K562 (cell line): ENCODE data around the gene BCAS1. TPM values are rescaled to one million over a fixed set of nuclear protein-coding genes. Genes with fewer than 3 reads are reported as not detected.

Source experiments
- ATAC-seq: fragments of 200-7000 bp; cut with Tn5 transposase; 3 replicates; pipeline ENCODE4 v1.9.1; 2020; ENCODE audit warnings: moderate library complexity
- BruUV-seq: library from RNA; stranded (reverse); fragments of 400-500 nt; replicated peaks from 2 replicates; lab custom pipeline; 2021; lab: Mats Ljungman, UMichigan
- CTCF ChIA-PET: fragments of 300-600 bp; formaldehyde crosslinking; extraction: SDS; loops from one replicate; lab custom pipeline; 2021; ENCODE audit warnings: low intra/inter-chr PET ratio; lab: Yijun Ruan, JAX
- POLR2A ChIA-PET: fragments of 300-600, 350-650 bp; sonication (Branson Sonifier 250); formaldehyde crosslinking; extraction: SDS; loops from one replicate; lab custom pipeline; 2021; ENCODE audit warnings: antibody characterized with exemption, inconsistent platforms; lab: Yijun Ruan, JAX
- DNase-seq, 4 experiments: peaks; one replicate each; pipeline versions ENCODE4 v3.0.0 to v3.0.0-alpha.2; 2011 to 2018; ENCODE audit warnings: low spot score in 3 of 4, mixed read lengths in 3 of 4; ENCODE audit errors: extremely low read depth in 1 of 4
- FAIRE-seq: peaks from 2 replicates; lab custom pipeline; 2011; peaks lifted over from hg19 to GRCh38; lab: Jason Lieb, UNC
- H2AFZ ChIP-seq: 2 replicates; pipeline ENCODE4 v1.6.0; 2011; ENCODE audit warnings: low read depth, low read length, control low read depth, inconsistent platforms
- H3K27ac ChIP-seq: fragments of 200-600 bp; 3 replicates; pipeline ENCODE4 v1.8.0; 2011; ENCODE audit warnings: low read depth, mild to moderate bottlenecking, control low read depth, inconsistent platforms, low read length, moderate library complexity, mixed read lengths; ENCODE audit errors: extremely low read depth
- H3K27me3 ChIP-seq, 2 experiments: fragments of 300-600 bp in 1 of 2; 2 replicates in 1 of 2; 3 replicates in 1 of 2; pipeline versions ENCODE4 v1.6.0 to v1.8.0; 2011; ENCODE audit warnings: inconsistent platforms in 2 of 2, low read length in 2 of 2, mild to moderate bottlenecking in 1 of 2, mixed read lengths in 1 of 2, moderate library complexity in 1 of 2; ENCODE audit not compliant: control insufficient read depth in 2 of 2, insufficient read depth in 2 of 2
- H3K36me3 ChIP-seq: fragments of 300-600 bp; 3 replicates; pipeline ENCODE4 v1.8.0; 2011; ENCODE audit warnings: mild to moderate bottlenecking, low read length, inconsistent platforms; ENCODE audit not compliant: control insufficient read depth, insufficient read depth
- H3K4me1 ChIP-seq, 2 experiments: fragments of 200-600 bp in 1 of 2; replicated peaks in 1 of 2; 2 replicates in 1 of 2; 3 replicates in 1 of 2; pipeline versions ENCODE4 v1.5.1 to v1.8.0; 2011; ENCODE audit warnings: inconsistent platforms in 2 of 2, low read length in 2 of 2, mild to moderate bottlenecking in 1 of 2, mixed read lengths in 1 of 2, moderate library complexity in 1 of 2; ENCODE audit not compliant: control insufficient read depth in 2 of 2, insufficient read depth in 2 of 2
- H3K4me2 ChIP-seq: 2 replicates; pipeline ENCODE4 v1.6.1; 2011; ENCODE audit warnings: low read length, control low read depth, inconsistent platforms, mixed read lengths; ENCODE audit not compliant: insufficient read depth
- H3K4me3 ChIP-seq: fragments of 200-600 bp; sonication (generic), shearing (Covaris generic); 2 replicates; pipeline ENCODE4 v1.5.1; 2016; ENCODE audit warnings: control low read depth, inconsistent platforms
- H3K79me2 ChIP-seq: fragments of 200-600 bp; 3 replicates; pipeline ENCODE4 v1.8.0; 2011; ENCODE audit warnings: low read length, inconsistent platforms; ENCODE audit not compliant: control insufficient read depth, insufficient read depth
- H3K9ac ChIP-seq, 2 experiments: 2 replicates each; pipeline versions ENCODE4 v1.6.0 to v1.6.1; 2011; ENCODE audit warnings: low read depth in 2 of 2, low read length in 2 of 2, control low read depth in 1 of 2, inconsistent platforms in 1 of 2, mild to moderate bottlenecking in 1 of 2, mixed read lengths in 1 of 2; ENCODE audit not compliant: insufficient read depth in 1 of 2
- H3K9me1 ChIP-seq: one replicate; pipeline ENCODE4 v1.6.0; 2011; ENCODE audit warnings: inconsistent platforms, mild to moderate bottlenecking, low read length, moderate library complexity; ENCODE audit not compliant: control insufficient read depth, insufficient read depth
- H3K9me3 ChIP-seq: replicated peaks from 2 replicates; pipeline ENCODE4 v1.5.1; 2011; ENCODE audit warnings: low read depth, low read length, inconsistent platforms; ENCODE audit not compliant: control insufficient read depth, insufficient read depth
- H4K20me1 ChIP-seq: replicated peaks from 2 replicates; pipeline ENCODE4 v1.6.1; 2011; ENCODE audit warnings: low read length, inconsistent platforms, mixed read lengths; ENCODE audit not compliant: control insufficient read depth, insufficient read depth
- COPS2 ChIP-seq: fragments of 450-650 bp; conservative IDR thresholded peaks from 2 replicates; pipeline ENCODE4 v1.6.1; 2016; ENCODE audit warnings: mild to moderate bottlenecking, moderate library complexity
- ELF1 ChIP-seq: fragments of 200-800 bp; sonication (Bioruptor generic); IDR thresholded peaks from 2 replicates; pipeline ENCODE4 v1.6.1; 2016; ENCODE audit warnings: missing genetic modification characterization, missing compliant biosample characterization
- ESRRA ChIP-seq: fragments of 450-650 bp; IDR thresholded peaks from 2 replicates; pipeline ENCODE4 v1.6.1; 2014; ENCODE audit warnings: low read depth, mild to moderate bottlenecking, moderate library complexity, borderline replicate concordance
- FOXA1 ChIP-seq: fragments of 450-650 bp; IDR thresholded peaks from 2 replicates; pipeline ENCODE4 v1.6.1; 2016; ENCODE audit warnings: mild to moderate bottlenecking, borderline replicate concordance
- HDAC6 ChIP-seq: IDR thresholded peaks from 2 replicates; pipeline ENCODE4 v1.6.1; 2012; ENCODE audit warnings: low read depth, mild to moderate bottlenecking, control low read depth, inconsistent platforms, low read length, moderate library complexity
- ILK ChIP-seq: fragments of 450-650 bp; IDR thresholded peaks from 2 replicates; pipeline ENCODE4 v1.6.1; 2016; ENCODE audit warnings: missing genetic modification characterization, low read depth, mild to moderate bottlenecking, missing compliant biosample characterization, moderate library complexity, borderline replicate concordance
- MED1 ChIP-seq: sonication (generic); formaldehyde crosslinking; IDR thresholded peaks from 2 replicates; pipeline ENCODE4 v1.8.1; 2023; ENCODE audit warnings: missing genetic modification reagents, borderline replicate concordance
- RFX5 ChIP-seq: IDR thresholded peaks from 2 replicates; pipeline ENCODE4 v1.6.1; 2011; ENCODE audit warnings: low read depth, mild to moderate bottlenecking, improper control_type of control experiment, low read length
- WGBS: fragments of 100-300 bp; shearing (Covaris generic); methylation state at CpG from one replicate; pipeline ENCODE4 v1.1.6; 2016; ENCODE audit warnings: low coverage, mixed read lengths; ENCODE audit not compliant: insufficient coverage; ENCODE audit errors: missing lambda C conversion rate; 5-methylcytosine and 5-hydroxymethylcytosine counted together
- in situ Hi-C: fragments of 300-500 bp; cut with MboI; formaldehyde crosslinking; loops from 4 replicates; pipeline ENCODE4 v1.15.0; 2018; ENCODE audit warnings: inconsistent platforms, mixed read lengths
- intact Hi-C: fragments of 100-400 bp; cut with micrococcal nuclease; formaldehyde crosslinking; loops from 2 replicates; pipeline ENCODE4 v1.14.2; 2022
- polyA plus RNA-seq, 8 experiments: library from polyadenylated mRNA; depleted of rRNA in 4 of 8; stranded (reverse) in 5 of 8; unstranded in 3 of 8; fragments of >200 nt; fragmentation: Nextera tagmentation in 2 of 8; fragmentation: Illumina TruSeq in 1 of 8; extraction: Ambion mirVana in 2 of 8; extraction: Trizol in 1 of 8; gene quantifications; 2 replicates each; pipeline versions ENCODE4 v1.2.1 to v1.2.3, GENCODE V29; 2011 to 2014; ENCODE audit warnings: inconsistent platforms in 1 of 8, missing spikeins in 1 of 8
- total RNA-seq, 7 experiments: library from RNA; depleted of rRNA in 6 of 7; stranded (reverse); fragments of >200 nt in 6 of 7; fragmentation: Illumina TruSeq in 2 of 7; extraction: Trizol in 2 of 7; gene quantifications; 2 replicates each; pipeline versions ENCODE4 v1.2.1 to v1.2.3, GENCODE V29; 2011 to 2021; ENCODE audit warnings: low replicate concordance in 1 of 7
- TF ChIP-seq, protein P1 (sequence below): fragments of 250-450 bp; sonication (Bioruptor Pico); IDR thresholded peaks from 2 replicates; pipeline ENCODE4 v1.8.0; 2022; ENCODE audit warnings: inconsistent platforms
- TF ChIP-seq, protein P2 (sequence below): fragments of 450-650 bp; IDR thresholded peaks from 2 replicates; pipeline ENCODE4 v1.6.1; 2016; ENCODE audit warnings: low read depth, mild to moderate bottlenecking, moderate library complexity
- TF ChIP-seq, protein P3 (sequence below): conservative IDR thresholded peaks from 2 replicates; pipeline ENCODE4 v1.6.1; 2011; ENCODE audit warnings: low read depth, mild to moderate bottlenecking, low read length; ENCODE audit not compliant: control insufficient read depth
- TF ChIP-seq, protein P4 (sequence below): fragments of 250-450 bp; sonication (Bioruptor Pico); IDR thresholded peaks from 2 replicates; pipeline ENCODE4 v1.4.0; 2020; ENCODE audit warnings: mild to moderate bottlenecking, moderate library complexity
- TF ChIP-seq, protein P5 (sequence below): sonication (generic); formaldehyde crosslinking; IDR thresholded peaks from 2 replicates; pipeline ENCODE4 v1.8.0; 2023; ENCODE audit warnings: mild to moderate bottlenecking, missing genetic modification reagents

Gene BCAS1
- total and polyA plus RNA-seq, 9 of the 15 experiments (the other 6 are each of a cell fraction or from before 2014, with no cell fraction given), result 0.18 to 2.3 (median 0.93) TPM

DNA sequence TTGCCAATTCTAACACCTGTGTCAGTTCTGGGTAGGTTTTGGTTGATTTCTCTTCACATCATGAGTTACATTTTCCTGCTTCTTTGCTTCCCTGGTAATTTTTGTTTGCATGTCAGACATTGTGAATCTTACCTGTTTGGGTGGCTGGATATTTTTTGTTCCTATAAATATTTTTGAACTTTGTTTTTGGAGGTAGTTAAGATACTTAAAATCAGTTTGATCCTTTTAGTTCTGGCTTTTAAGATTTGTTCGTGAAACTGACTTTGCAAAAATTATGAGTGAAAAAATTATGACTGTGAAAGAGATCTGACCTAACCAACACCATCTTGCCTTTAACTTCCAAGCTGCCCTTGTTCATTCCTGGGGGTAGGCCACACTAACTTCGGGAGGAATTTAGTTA is 69.5 kb downstream of the BCAS1 start:
- ATAC-seq, result no peak
- WGBS, result 0% methylated on average over 2 of the region's 2 CpGs
- CTCF ChIA-PET, result no interaction called here
- no TSS peak for BruUV-seq
- H3K4me3 ChIP-seq, result no peak overlapping the region
- no peaks in the 10 kb centered on the region for H3K36me3 ChIP-seq
- H4K20me1 ChIP-seq, result no peaks in the 10 kb centered on the region
- H3K27me3 ChIP-seq, result no peaks in the 10 kb centered on the region; a peak in 2 of 5 replicates
- no peaks in the 10 kb centered on the region for H3K9me3 ChIP-seq
- H2AFZ ChIP-seq, result no peak overlapping the region
- TF ChIP-seq, protein P1, sequence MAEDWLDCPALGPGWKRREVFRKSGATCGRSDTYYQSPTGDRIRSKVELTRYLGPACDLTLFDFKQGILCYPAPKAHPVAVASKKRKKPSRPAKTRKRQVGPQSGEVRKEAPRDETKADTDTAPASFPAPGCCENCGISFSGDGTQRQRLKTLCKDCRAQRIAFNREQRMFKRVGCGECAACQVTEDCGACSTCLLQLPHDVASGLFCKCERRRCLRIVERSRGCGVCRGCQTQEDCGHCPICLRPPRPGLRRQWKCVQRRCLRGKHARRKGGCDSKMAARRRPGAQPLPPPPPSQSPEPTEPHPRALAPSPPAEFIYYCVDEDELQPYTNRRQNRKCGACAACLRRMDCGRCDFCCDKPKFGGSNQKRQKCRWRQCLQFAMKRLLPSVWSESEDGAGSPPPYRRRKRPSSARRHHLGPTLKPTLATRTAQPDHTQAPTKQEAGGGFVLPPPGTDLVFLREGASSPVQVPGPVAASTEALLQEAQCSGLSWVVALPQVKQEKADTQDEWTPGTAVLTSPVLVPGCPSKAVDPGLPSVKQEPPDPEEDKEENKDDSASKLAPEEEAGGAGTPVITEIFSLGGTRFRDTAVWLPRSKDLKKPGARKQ (CRISPR knock-in tag), result no peak
- TF ChIP-seq ELF1 (tag) (no peak), ESRRA (no peak), ILK (tag) (no peak), MED1 (CRISPR knock-in tag) (no peak), HDAC6 (no peak), FOXA1 (no peak), RFX5 (no peak), COPS2 (no peak)
- TF ChIP-seq, protein P2, sequence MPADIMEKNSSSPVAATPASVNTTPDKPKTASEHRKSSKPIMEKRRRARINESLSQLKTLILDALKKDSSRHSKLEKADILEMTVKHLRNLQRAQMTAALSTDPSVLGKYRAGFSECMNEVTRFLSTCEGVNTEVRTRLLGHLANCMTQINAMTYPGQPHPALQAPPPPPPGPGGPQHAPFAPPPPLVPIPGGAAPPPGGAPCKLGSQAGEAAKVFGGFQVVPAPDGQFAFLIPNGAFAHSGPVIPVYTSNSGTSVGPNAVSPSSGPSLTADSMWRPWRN, result no peak
- TF ChIP-seq, protein P3, sequence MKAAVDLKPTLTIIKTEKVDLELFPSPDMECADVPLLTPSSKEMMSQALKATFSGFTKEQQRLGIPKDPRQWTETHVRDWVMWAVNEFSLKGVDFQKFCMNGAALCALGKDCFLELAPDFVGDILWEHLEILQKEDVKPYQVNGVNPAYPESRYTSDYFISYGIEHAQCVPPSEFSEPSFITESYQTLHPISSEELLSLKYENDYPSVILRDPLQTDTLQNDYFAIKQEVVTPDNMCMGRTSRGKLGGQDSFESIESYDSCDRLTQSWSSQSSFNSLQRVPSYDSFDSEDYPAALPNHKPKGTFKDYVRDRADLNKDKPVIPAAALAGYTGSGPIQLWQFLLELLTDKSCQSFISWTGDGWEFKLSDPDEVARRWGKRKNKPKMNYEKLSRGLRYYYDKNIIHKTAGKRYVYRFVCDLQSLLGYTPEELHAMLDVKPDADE, result no peak
- TF ChIP-seq, protein P4, sequence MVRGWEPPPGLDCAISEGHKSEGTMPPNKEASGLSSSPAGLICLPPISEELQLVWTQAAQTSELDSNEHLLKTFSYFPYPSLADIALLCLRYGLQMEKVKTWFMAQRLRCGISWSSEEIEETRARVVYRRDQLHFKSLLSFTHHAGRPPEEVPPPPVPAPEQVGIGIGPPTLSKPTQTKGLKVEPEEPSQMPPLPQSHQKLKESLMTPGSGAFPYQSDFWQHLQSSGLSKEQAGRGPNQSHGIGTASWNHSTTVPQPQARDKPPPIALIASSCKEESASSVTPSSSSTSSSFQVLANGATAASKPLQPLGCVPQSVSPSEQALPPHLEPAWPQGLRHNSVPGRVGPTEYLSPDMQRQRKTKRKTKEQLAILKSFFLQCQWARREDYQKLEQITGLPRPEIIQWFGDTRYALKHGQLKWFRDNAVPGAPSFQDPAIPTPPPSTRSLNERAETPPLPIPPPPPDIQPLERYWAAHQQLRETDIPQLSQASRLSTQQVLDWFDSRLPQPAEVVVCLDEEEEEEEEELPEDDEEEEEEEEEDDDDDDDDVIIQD (CRISPR knock-in tag), result no peak
- TF ChIP-seq, protein P5, sequence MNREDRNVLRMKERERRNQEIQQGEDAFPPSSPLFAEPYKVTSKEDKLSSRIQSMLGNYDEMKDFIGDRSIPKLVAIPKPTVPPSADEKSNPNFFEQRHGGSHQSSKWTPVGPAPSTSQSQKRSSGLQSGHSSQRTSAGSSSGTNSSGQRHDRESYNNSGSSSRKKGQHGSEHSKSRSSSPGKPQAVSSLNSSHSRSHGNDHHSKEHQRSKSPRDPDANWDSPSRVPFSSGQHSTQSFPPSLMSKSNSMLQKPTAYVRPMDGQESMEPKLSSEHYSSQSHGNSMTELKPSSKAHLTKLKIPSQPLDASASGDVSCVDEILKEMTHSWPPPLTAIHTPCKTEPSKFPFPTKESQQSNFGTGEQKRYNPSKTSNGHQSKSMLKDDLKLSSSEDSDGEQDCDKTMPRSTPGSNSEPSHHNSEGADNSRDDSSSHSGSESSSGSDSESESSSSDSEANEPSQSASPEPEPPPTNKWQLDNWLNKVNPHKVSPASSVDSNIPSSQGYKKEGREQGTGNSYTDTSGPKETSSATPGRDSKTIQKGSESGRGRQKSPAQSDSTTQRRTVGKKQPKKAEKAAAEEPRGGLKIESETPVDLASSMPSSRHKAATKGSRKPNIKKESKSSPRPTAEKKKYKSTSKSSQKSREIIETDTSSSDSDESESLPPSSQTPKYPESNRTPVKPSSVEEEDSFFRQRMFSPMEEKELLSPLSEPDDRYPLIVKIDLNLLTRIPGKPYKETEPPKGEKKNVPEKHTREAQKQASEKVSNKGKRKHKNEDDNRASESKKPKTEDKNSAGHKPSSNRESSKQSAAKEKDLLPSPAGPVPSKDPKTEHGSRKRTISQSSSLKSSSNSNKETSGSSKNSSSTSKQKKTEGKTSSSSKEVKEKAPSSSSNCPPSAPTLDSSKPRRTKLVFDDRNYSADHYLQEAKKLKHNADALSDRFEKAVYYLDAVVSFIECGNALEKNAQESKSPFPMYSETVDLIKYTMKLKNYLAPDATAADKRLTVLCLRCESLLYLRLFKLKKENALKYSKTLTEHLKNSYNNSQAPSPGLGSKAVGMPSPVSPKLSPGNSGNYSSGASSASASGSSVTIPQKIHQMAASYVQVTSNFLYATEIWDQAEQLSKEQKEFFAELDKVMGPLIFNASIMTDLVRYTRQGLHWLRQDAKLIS (CRISPR knock-in tag), result no peak
- TF ChIP-seq, all 486 proteins: peak for 0
- H3K4me1 ChIP-seq, result no peaks in the 10 kb centered on the region
- H3K9me1 ChIP-seq, result no peaks in the 10 kb centered on the region
- intact Hi-C loops (no loop called here), in situ Hi-C loops (no loop called here)
- no peak overlapping the region for H3K4me2 ChIP-seq
- H3K9ac ChIP-seq, result no peak overlapping the region
- H3K79me2 ChIP-seq, result no peaks in the 10 kb centered on the region
- H3K27ac ChIP-seq, result no peak overlapping the region
- DNase-seq (no peak), FAIRE-seq (no peak)
- POLR2A ChIA-PET, result interaction anchor here (0.7 kb wide), 1 partner anchor 12 kb away, joined by 3 read pairs; no protein-coding TSS in a partner anchor
